Pancreas (tissue), 10 donors: ENCODE data around the gene ITPR2. TPM values are rescaled to one million over a fixed set of nuclear protein-coding genes. Genes with fewer than 3 reads are reported as not detected.

Experiments used
- ATAC-seq, 4 donors: fragments of 200-7000 bp; cut with Tn5 transposase; one replicate each; pipeline versions ENCODE4 v1.8.0 to v1.9.1; 2020; ENCODE audit warnings: mild to moderate bottlenecking in 4 of 4, moderate library complexity in 4 of 4
- DNase-seq, 6 donors: peaks; one replicate each; pipeline ENCODE4 v3.0.0-alpha.2; 2020
- FAIRE-seq: peaks from 2 replicates; lab custom pipeline; 2012; peaks lifted over from hg19 to GRCh38; lab: Jason Lieb, UNC
- H3K27ac ChIP-seq, 4 donors: fragments of 200-600 bp; sonication (generic); 1 replicate in 3 of 4; 2 replicates in 1 of 4; pipeline versions ENCODE4 v1.5.0 to v1.8.0; 2020
- H3K27me3 ChIP-seq, 4 donors: fragments of 200-600 bp; one replicate each; pipeline ENCODE4 v1.8.0; 2021
- H3K36me3 ChIP-seq, 3 donors: fragments of 200-600 bp; sonication (generic) in 1 of 3; one replicate each; pipeline versions ENCODE4 v1.5.0 to v1.8.0; 2020 to 2021
- H3K4me1 ChIP-seq, 3 donors: fragments of 200-600 bp; one replicate each; pipeline ENCODE4 v1.8.0; 2021
- H3K4me3 ChIP-seq, 4 donors: fragments of 200-600 bp; sonication (generic) in 2 of 4; one replicate each; pipeline versions ENCODE4 v1.5.0 to v1.8.0; 2020 to 2021
- H3K9me3 ChIP-seq, 4 donors: fragments of 200-600 bp; one replicate each; pipeline ENCODE4 v1.8.0; 2021
- WGBS, 2 donors: extraction: QIAGEN DNeasy Blood & Tissue Kit; methylation state at CpG; one replicate each; pipeline ENCODE4 v1.1.7; 2013; 5-methylcytosine and 5-hydroxymethylcytosine counted together
- intact Hi-C, 3 donors: fragments of 100-400 bp; cut with DNase I; formaldehyde crosslinking; loops; one replicate each; pipeline versions ENCODE4 v1.11.1 to v1.14.2; 2022
- polyA plus RNA-seq, 2 donors: library from polyadenylated mRNA; stranded (reverse); fragments of 200-250 nt; gene quantifications; one replicate each; pipeline ENCODE4 v1.2.3, GENCODE V29; 2013
- total RNA-seq, 6 donors: library from RNA; stranded (reverse); fragmentation: NEBNext Ultra II Directional in 4 of 6; extraction: Animal tissue kit (Norgen Biotek cat#: 25700) in 4 of 6; gene quantifications; one replicate each; pipeline versions ENCODE4 v1.2.1 to v1.2.4, GENCODE V29; 2021 to 2023
- TF ChIP-seq, protein P1 (sequence below), 4 donors: fragments of 200-600 bp; sonication (generic) in 3 of 4; IDR thresholded peaks; one replicate each; pipeline versions ENCODE4 v1.5.0 to v1.8.0; 2021; ENCODE audit warnings: antibody characterized with exemption in 4 of 4
- donor health status: healthy with polysubstance abuse.
- donor health status: DM: no; HTN: no; CAD: no; lungs with moderate emphysema.
- donor health status: DM: no; HTN: no; CAD: no.
- donor health status: control.
- donor health status: control.
- donor health status: Bipolar disorder and iron deficiency.
- donor health status: DM: yes; HTN: yes; CAD: no.
- donor health status: DM: no; HTN: no; CAD: no.
- donor health status: DM: no; HTN: no; CAD: no.
- donor health status: DM: yes; HTN: yes; CAD: no.

Gene ITPR2
- total and polyA plus RNA-seq, 8 donors = 3.3 to 51.8 (median 25.5) TPM

DNA sequence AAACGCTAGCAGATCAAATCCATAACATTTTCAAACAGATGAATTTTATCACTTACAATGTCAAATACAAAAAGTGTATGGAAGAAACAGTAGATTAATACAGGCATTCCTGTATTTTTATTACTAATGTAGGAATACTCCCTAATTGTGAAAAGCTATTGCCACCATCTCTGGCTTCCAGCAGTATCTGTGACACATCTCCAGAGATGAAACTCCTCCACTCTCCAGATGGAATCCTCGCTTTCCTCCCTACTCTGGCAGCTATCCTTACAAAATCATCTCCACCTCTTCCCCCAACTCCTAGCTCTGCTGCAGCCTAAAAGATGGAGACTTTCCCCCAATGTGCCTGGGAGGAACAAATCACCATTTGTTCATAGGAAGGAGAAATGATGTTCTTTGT, 426.2 kb downstream of the ITPR2 start:
- DNase-seq (no peak), FAIRE-seq (no peak), ATAC-seq (no peak)
- TF ChIP-seq, protein P1, sequence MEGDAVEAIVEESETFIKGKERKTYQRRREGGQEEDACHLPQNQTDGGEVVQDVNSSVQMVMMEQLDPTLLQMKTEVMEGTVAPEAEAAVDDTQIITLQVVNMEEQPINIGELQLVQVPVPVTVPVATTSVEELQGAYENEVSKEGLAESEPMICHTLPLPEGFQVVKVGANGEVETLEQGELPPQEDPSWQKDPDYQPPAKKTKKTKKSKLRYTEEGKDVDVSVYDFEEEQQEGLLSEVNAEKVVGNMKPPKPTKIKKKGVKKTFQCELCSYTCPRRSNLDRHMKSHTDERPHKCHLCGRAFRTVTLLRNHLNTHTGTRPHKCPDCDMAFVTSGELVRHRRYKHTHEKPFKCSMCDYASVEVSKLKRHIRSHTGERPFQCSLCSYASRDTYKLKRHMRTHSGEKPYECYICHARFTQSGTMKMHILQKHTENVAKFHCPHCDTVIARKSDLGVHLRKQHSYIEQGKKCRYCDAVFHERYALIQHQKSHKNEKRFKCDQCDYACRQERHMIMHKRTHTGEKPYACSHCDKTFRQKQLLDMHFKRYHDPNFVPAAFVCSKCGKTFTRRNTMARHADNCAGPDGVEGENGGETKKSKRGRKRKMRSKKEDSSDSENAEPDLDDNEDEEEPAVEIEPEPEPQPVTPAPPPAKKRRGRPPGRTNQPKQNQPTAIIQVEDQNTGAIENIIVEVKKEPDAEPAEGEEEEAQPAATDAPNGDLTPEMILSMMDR (IDR thresholded peaks at IDR 0.05) = no peak
- intact Hi-C loops = loop anchor here in 2 of 3 donors (10.0 kb wide), 1 partner anchor 282 kb away; the partner anchor contains the start of gene BHLHE41 (in 2 of the 2)
- no peaks in the 10 kb centered on the region for H3K4me1 ChIP-seq
- H3K9me3 ChIP-seq = no peaks in the 10 kb centered on the region
- 81 to 88% methylated on average over 2 of the region's 2 CpGs for WGBS, 2 donors
- H3K27me3 ChIP-seq = no peaks in the 10 kb centered on the region
- H3K4me3 ChIP-seq = no peak overlapping the region
- peaks cover 0 to 6% (median 0%) of the 10 kb centered on the region in 3 donors for H3K36me3 ChIP-seq
- no peak overlapping the region for H3K27ac ChIP-seq

DNA sequence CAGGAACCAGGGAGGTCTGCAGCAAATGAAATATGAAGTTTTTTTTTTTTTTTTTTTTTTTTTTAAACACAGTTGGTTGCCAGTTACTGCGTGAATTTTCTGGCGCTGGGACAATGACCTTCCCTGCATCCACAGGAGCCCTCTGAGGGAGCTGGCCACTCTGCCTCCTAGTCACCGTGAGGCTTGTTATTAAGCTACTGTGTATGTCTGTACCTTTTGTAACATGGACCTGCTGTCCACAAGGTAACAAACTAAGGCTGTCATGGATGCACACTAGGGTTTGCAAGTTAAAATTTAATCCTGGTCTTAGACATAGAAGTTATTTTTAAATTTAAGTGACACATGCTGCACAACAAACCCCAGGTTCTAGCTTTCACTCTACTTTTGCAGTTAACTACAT, 426.6 kb downstream of the ITPR2 start:
- FAIRE-seq = no peak
- intact Hi-C loops = loop anchor here in 2 of 3 donors (10.0 kb wide), 1 partner anchor 282 kb away; the partner anchor contains the start of gene BHLHE41 (in 2 of the 2)
- no peak for DNase-seq
- peak in 2 of 4 donors; percentile 24 to 44 for ATAC-seq
- WGBS, 2 donors = 30 to 35% methylated on average over 3 of the region's 3 CpGs
- no peak overlapping the region for H3K4me3 ChIP-seq
- H3K9me3 ChIP-seq = no peaks in the 10 kb centered on the region
- peaks cover 0 to 6% (median 0%) of the 10 kb centered on the region in 3 donors for H3K36me3 ChIP-seq
- H3K27ac ChIP-seq = no peak overlapping the region
- TF ChIP-seq, protein P1 (IDR thresholded peaks at IDR 0.05) = no peak
- no peaks in the 10 kb centered on the region for H3K4me1 ChIP-seq
- no peaks in the 10 kb centered on the region for H3K27me3 ChIP-seq

DNA sequence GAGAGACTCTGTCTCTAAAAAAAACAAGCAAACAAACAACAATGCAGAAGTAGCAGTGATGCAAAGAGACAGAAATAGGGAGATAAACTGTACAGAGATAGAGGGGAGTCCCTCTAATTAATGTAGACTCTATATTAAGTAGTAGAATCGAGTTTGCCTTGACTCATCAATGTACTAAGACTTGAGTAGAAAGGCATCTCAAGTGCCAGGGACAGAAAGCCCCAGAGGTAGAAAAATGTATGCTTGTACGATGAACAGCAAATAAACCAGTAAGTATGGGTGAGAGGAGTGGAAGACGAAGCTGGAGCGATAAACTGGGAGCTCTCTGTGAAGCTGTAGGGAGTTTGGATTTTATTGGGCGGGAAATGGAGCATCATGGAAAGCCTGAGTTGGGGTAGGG, 429.4 kb downstream of the ITPR2 start:
- Histone ChIP-seq H3K36me3 (no peaks in the 10 kb centered on the region), H3K27me3 (no peaks in the 10 kb centered on the region), H3K4me3 (no peak overlapping the region), H3K27ac (no peak overlapping the region), H3K9me3 (no peaks in the 10 kb centered on the region), H3K4me1 (no peaks in the 10 kb centered on the region)
- WGBS, 2 donors = 82 to 87% methylated on average over 5 of the region's 5 CpGs
- no peak for ATAC-seq
- DNase-seq = no peak
- intact Hi-C loops = loop anchor here in 2 of 3 donors (10.0 kb wide), 1 partner anchor 279 kb away; the partner anchor contains the start of gene BHLHE41 (in 2 of the 2)
- FAIRE-seq = no peak
- TF ChIP-seq, protein P1 (IDR thresholded peaks at IDR 0.05) = no peak

DNA sequence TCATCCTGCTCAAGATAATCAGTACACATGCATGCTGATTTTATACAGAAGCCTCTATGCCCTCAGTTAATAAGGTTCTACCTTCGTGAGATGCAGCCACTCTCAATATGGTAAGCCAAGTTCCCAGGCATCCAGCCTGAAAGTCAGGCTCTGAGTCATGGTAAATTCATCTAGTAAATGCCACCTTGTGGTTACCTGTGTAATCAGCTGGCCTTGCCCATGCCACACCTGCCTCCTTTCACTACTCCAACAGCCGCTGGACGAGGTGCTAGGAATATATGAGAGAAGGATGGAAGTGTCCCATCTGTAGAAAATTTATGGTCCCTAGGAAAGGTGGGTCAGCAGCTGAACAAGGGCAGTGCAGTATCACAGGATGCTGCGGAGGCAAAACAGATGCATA, 430.3 kb downstream of the ITPR2 start:
- FAIRE-seq (no peak), ATAC-seq (peak; percentile 96 to 98 (median 98))
- intact Hi-C loops = loop anchor here in 2 of 3 donors (10.0 kb wide), 1 partner anchor 278 kb away; the partner anchor contains the start of gene BHLHE41 (in 2 of the 2)

More for the DNA sequence above, 430.3 kb downstream of the ITPR2 start:
- H3K4me3 ChIP-seq = no peak overlapping the region
- DNase-seq = peak; percentile 51 to 79 (median 58)
- no peaks in the 10 kb centered on the region for H3K4me1 ChIP-seq
- no peaks in the 10 kb centered on the region for H3K9me3 ChIP-seq
- WGBS, 2 donors = 33 to 38% methylated on average over 4 of the region's 4 CpGs
- TF ChIP-seq, protein P1 (IDR thresholded peaks at IDR 0.05) = peak; percentile 13 to 39 (median 26)
- no peaks in the 10 kb centered on the region for H3K36me3 ChIP-seq
- H3K27ac ChIP-seq = no peak overlapping the region
- no peaks in the 10 kb centered on the region for H3K27me3 ChIP-seq
